COLO668 (cell line): Measurements from ENCODE around the gene UGGT2.
"Not testable (repeated sequence)": the region's sequence is repeated elsewhere in the genome, so short reads cannot be mapped to it uniquely, and the experiment has no call there.

Source experiments
- DNase-seq: peaks from one replicate; lab custom pipeline; 2025; ENCODE audit not compliant: unreplicated experiment; lab: John Stamatoyannopoulos, UW

The UGGT2 gene

GRCh38 chr13:95805921-95806320 is 247.3 kb downstream of the UGGT2 start:
- DNase-seq, result no peak

GRCh38 chr13:95801825-95802224 is 251.4 kb downstream of the UGGT2 start:
- no peak for DNase-seq

- no peak for DNase-seq
Measured at GRCh38 chr13:95800436-95800835, 252.8 kb downstream of the UGGT2 start.

GRCh38 chr13:95797016-95797415 is 256.2 kb downstream of the UGGT2 start:
- no peak for DNase-seq

- DNase-seq, result no peak
Measured at GRCh38 chr13:95793781-95794180, 259.4 kb downstream of the UGGT2 start.

GRCh38 chr13:95793018-95793555 is 260.1 kb downstream of the UGGT2 start:
- no peak for DNase-seq

GRCh38 chr13:95791084-95791722 is 262.0 kb downstream of the UGGT2 start:
- DNase-seq, result no peak

- DNase-seq, result not testable (repeated sequence)
Measured at GRCh38 chr13:95789315-95789714, 263.9 kb downstream of the UGGT2 start.

GRCh38 chr13:95788100-95788463 is 265.1 kb downstream of the UGGT2 start:
- DNase-seq, result no peak

- no peak for DNase-seq
Measured at GRCh38 chr13:95787356-95788099, 265.7 kb downstream of the UGGT2 start.

- DNase-seq, result no peak
Measured at GRCh38 chr13:95784900-95785290, 268.3 kb downstream of the UGGT2 start.

GRCh38 chr13:95784161-95784899 is 268.9 kb downstream of the UGGT2 start:
- DNase-seq, result no peak

- no peak for DNase-seq
Measured at GRCh38 chr13:95783747-95784146, 269.5 kb downstream of the UGGT2 start.

- not testable (repeated sequence) for DNase-seq
Measured at GRCh38 chr13:95781940-95782339, 271.3 kb downstream of the UGGT2 start.

- DNase-seq, result peak; percentile 86
Measured at GRCh38 chr13:95781016-95781415, 272.2 kb downstream of the UGGT2 start.

- DNase-seq, result no peak
Measured at GRCh38 chr13:95779522-95779921, 273.7 kb downstream of the UGGT2 start.

- DNase-seq, result no peak
Measured at GRCh38 chr13:95771905-95772304, 281.3 kb downstream of the UGGT2 start.

- no peak for DNase-seq
Measured at GRCh38 chr13:95763601-95764000, 289.6 kb downstream of the UGGT2 start.

GRCh38 chr13:95762626-95763025 is 290.6 kb downstream of the UGGT2 start:
- not testable (repeated sequence) for DNase-seq

- DNase-seq, result no peak
Measured at GRCh38 chr13:95756072-95756471, 297.1 kb downstream of the UGGT2 start.

- no peak for DNase-seq
Measured at GRCh38 chr13:95754069-95754468, 299.1 kb downstream of the UGGT2 start.

GRCh38 chr13:95752677-95753076 is 300.5 kb downstream of the UGGT2 start:
- DNase-seq, result no peak
